ENCODE data around the gene ATP8A1.

The ATP8A1 gene

GRCh38 chr4:42562016-42562415, 94.9 kb downstream of the ATP8A1 start:
- no peak for DNase-seq

GRCh38 chr4:42561031-42561430, 95.9 kb downstream of the ATP8A1 start:
- no peak for DNase-seq

- no peak for DNase-seq
These were observed 96.4 kb downstream of the ATP8A1 start for GRCh38 chr4:42560467-42560861.

- DNase-seq = no peak
These were observed 98.7 kb downstream of the ATP8A1 start for GRCh38 chr4:42558156-42558555.

GRCh38 chr4:42555828-42556227, 101.1 kb downstream of the ATP8A1 start:
- no peak for DNase-seq

- no peak for DNase-seq
These were observed 102.8 kb downstream of the ATP8A1 start for GRCh38 chr4:42554072-42554471.

- DNase-seq = no peak
These were observed 107.0 kb downstream of the ATP8A1 start for GRCh38 chr4:42549896-42550295.

GRCh38 chr4:42547805-42548204, 109.1 kb downstream of the ATP8A1 start:
- DNase-seq = no peak

- no peak for DNase-seq
These were observed 113.1 kb downstream of the ATP8A1 start for GRCh38 chr4:42543762-42544161.

GRCh38 chr4:42543126-42543525, 113.8 kb downstream of the ATP8A1 start:
- DNase-seq = no peak

- DNase-seq = no peak
These were observed 115.3 kb downstream of the ATP8A1 start for GRCh38 chr4:42541647-42542046.

- DNase-seq = no peak
These were observed 123.9 kb downstream of the ATP8A1 start for GRCh38 chr4:42533042-42533441.

GRCh38 chr4:42531341-42532030, 125.4 kb downstream of the ATP8A1 start:
- no peak for DNase-seq

GRCh38 chr4:42523066-42523718, 133.7 kb downstream of the ATP8A1 start:
- DNase-seq = no peak

- DNase-seq = peak; percentile 25
These were observed 137.0 kb downstream of the ATP8A1 start for GRCh38 chr4:42519803-42520417.

- no peak for DNase-seq
These were observed 141.6 kb downstream of the ATP8A1 start for GRCh38 chr4:42515156-42515884.

GRCh38 chr4:42513748-42514492, 143.0 kb downstream of the ATP8A1 start:
- no peak for DNase-seq

GRCh38 chr4:42512226-42512625, 144.7 kb downstream of the ATP8A1 start:
- DNase-seq = no peak

GRCh38 chr4:42510225-42510624, 146.7 kb downstream of the ATP8A1 start:
- DNase-seq = no peak

GRCh38 chr4:42501624-42502401, 155.1 kb downstream of the ATP8A1 start:
- no peak for DNase-seq

- DNase-seq = no peak
These were observed 158.9 kb downstream of the ATP8A1 start for GRCh38 chr4:42498040-42498439.

All from right hindlimb (tissue), 1 donor.